Activated T-helper 1 cell treated with anti-CD3 and anti-CD28 coated beads, Interleukin-12 subunit alpha, Interleukin-12 subunit beta, Interleukin-2, Interleukin-4 antibody, amounts not matched to agents 30 ng/mL and 10 ng/mL and 1 ng/mL, durations not matched to agents 14 hours and 24 hours and 36 hours (primary cell): ENCODE measurements around the gene NIPBL. TPM values are rescaled to one million over a fixed set of nuclear protein-coding genes. Genes with fewer than 3 reads are reported as not detected.
"Not testable (repeated sequence)": the region's sequence is repeated elsewhere in the genome, so short reads cannot be mapped to it uniquely, and the experiment has no call there.

Source experiments
- DNase-seq: peaks from one replicate; pipeline ENCODE4 v3.0.0; 2021; ENCODE audit warnings: low spot score
- H3K27ac Mint-ChIP-seq: one replicate; pipeline ENCODE4 v1.8.0; 2021; ENCODE audit warnings: mild to moderate bottlenecking, mixed read lengths
- H3K27me3 Mint-ChIP-seq: one replicate; pipeline ENCODE4 v1.8.0; 2022; ENCODE audit warnings: mild to moderate bottlenecking, moderate library complexity, mixed read lengths; ENCODE audit not compliant: insufficient read depth
- H3K36me3 Mint-ChIP-seq: one replicate; pipeline ENCODE4 v1.8.0; 2021; ENCODE audit warnings: low read depth, mixed read lengths
- H3K4me1 Mint-ChIP-seq: one replicate; pipeline ENCODE4 v1.8.0; 2021; ENCODE audit warnings: low read depth, mixed read lengths
- H3K4me3 Mint-ChIP-seq: one replicate; pipeline ENCODE4 v1.8.0; 2021; ENCODE audit warnings: mild to moderate bottlenecking, moderate library complexity, mixed read lengths
- H3K9me3 Mint-ChIP-seq: one replicate; pipeline ENCODE4 v1.8.0; 2021; ENCODE audit warnings: mixed read lengths
- intact Hi-C: fragments of 100-400 bp; cut with micrococcal nuclease; formaldehyde crosslinking; loops from one replicate; pipeline ENCODE4 v1.15.1; 2024
- total RNA-seq: library from RNA; stranded (reverse); gene quantifications from 2 replicates; pipeline ENCODE4 v1.2.3, GENCODE V29; 2022

The NIPBL gene
- total RNA-seq, 1 donor from 2014 or later, result 59.4 TPM

GRCh38 chr5:37080697-37081096, 204.1 kb downstream of the NIPBL start:
- H3K4me3 Mint-ChIP-seq, result no peak overlapping the region
- H3K9me3 Mint-ChIP-seq, result peaks cover 3% of the 10 kb centered on the region
- no peak for DNase-seq
- no peaks in the 10 kb centered on the region for H3K4me1 Mint-ChIP-seq
- H3K27me3 Mint-ChIP-seq, result no peaks in the 10 kb centered on the region
- intact Hi-C loops, result no loop called here
- H3K27ac Mint-ChIP-seq, result no peak overlapping the region
- H3K36me3 Mint-ChIP-seq, result peaks cover 6% of the 10 kb centered on the region

DNA sequence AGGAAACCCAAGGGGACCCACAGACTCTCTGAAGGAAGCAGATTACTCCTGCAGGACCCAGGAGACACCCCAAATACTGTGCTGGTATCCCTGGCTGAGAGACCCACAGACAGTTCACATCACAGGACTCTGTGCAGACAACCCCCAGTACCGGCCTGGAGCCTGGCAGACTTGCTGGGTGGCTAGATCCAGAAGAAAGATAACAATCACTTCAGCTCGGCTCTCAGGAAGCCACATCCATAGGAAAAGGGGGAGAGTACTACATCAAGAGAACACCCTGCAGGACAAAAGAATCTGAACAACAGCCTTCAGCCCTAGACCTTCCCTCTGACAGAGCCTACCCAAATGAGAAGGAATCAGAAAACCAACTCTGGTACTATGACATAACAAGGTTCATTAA, 206.4 kb downstream of the NIPBL start:
- H3K36me3 Mint-ChIP-seq, intact Hi-C loops, H3K27ac Mint-ChIP-seq, DNase-seq, H3K4me3 Mint-ChIP-seq, H3K9me3 Mint-ChIP-seq, H3K27me3 Mint-ChIP-seq, H3K4me1 Mint-ChIP-seq: not testable (repeated sequence)

GRCh38 chr5:37086026-37086425, 209.5 kb downstream of the NIPBL start:
- DNase-seq, H3K27ac Mint-ChIP-seq, H3K9me3 Mint-ChIP-seq, H3K27me3 Mint-ChIP-seq, intact Hi-C loops, H3K36me3 Mint-ChIP-seq, H3K4me1 Mint-ChIP-seq, H3K4me3 Mint-ChIP-seq: not testable (repeated sequence)

DNA sequence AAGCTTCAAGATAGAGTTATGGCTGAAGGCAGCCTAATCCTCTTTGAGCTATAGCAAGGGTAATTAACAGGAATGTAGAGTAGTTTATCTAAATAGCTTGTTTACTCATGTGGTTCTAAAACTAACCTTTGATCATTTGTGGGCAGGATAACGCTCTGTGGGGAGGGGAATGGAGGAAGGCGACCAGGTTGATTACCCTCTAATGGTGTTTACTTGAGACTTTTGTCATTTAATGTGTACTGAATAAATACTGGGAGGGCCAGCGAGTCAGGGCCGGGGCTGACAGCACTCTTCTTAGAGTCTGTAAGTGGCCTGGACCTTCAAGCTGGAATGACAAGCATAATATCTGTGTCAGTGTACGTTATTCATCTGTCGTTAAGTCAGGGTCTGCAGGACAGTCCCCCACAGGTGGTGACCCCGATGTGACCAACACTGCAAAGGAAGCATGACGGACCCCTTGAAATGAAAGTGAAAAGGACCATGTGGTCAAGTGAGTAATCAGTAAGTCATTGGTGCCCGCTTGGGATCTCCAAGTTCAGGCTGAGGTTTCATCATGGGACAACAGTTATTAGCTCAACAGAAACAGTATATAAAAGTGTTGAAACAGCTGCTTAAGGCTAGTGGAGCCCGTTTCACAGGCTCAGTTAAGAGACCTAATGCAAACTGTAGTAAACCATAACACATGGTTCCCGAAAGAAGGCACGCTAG, 210.1 kb downstream of the NIPBL start:
- peaks cover 7% of the 10 kb centered on the region for H3K9me3 Mint-ChIP-seq
- H3K4me1 Mint-ChIP-seq, result no peaks in the 10 kb centered on the region
- no peak overlapping the region for H3K27ac Mint-ChIP-seq
- no peak for DNase-seq
- no peaks in the 10 kb centered on the region for H3K27me3 Mint-ChIP-seq
- peaks cover 3% of the 10 kb centered on the region for H3K36me3 Mint-ChIP-seq
- H3K4me3 Mint-ChIP-seq, result no peak overlapping the region
- intact Hi-C loops, result no loop called here

DNA sequence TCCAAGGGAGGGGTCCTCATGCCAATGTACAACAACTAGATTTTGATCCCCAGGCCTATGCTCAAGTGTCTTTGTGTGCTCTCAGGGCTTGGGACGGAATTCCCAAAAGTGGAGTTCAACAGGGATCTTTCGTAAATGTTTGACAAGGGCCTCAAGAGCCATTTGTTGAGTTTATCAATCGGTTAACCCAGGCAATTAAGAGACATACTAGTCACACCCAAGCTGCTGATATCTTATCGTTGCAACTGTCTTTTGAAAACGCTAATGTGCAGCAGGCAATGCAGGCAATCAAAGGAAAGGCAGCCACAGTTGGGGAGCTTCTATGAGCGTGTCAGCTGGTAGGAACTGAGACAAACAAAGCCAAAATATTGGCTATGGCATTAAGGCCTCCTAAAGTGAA, 211.4 kb downstream of the NIPBL start:
- peaks cover 7% of the 10 kb centered on the region for H3K9me3 Mint-ChIP-seq
- no peaks in the 10 kb centered on the region for H3K27me3 Mint-ChIP-seq
- H3K27ac Mint-ChIP-seq, result no peak overlapping the region
- no peak for DNase-seq
- intact Hi-C loops, result no loop called here
- no peaks in the 10 kb centered on the region for H3K4me1 Mint-ChIP-seq
- peaks cover 3% of the 10 kb centered on the region for H3K36me3 Mint-ChIP-seq
- no peak overlapping the region for H3K4me3 Mint-ChIP-seq

GRCh38 chr5:37090123-37090726, 213.7 kb downstream of the NIPBL start:
- no peak overlapping the region for H3K27ac Mint-ChIP-seq
- intact Hi-C loops, result no loop called here
- no peak overlapping the region for H3K4me3 Mint-ChIP-seq
- no peaks in the 10 kb centered on the region for H3K27me3 Mint-ChIP-seq
- peaks cover 5% of the 10 kb centered on the region for H3K36me3 Mint-ChIP-seq
- no peaks in the 10 kb centered on the region for H3K4me1 Mint-ChIP-seq
- peaks cover 10% of the 10 kb centered on the region for H3K9me3 Mint-ChIP-seq
- DNase-seq, result no peak

DNA sequence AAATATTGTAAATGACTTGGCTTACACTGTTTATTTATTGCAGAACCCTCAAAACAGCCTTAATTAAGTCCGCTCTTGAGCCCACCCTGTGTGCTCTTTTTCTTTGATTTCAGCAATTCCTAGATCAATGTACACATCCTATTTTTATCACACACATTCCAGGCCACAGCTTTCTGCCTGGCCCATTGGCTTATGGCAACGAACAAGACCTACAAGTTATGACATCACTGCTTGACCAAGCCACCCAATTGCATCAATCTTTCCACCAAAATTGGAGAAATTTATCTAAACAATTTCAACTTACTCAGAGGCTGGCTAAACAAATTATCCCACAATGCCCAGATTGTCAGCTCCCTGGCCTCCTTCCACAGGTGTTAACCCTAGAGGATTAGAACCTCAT, 214.2 kb downstream of the NIPBL start:
- Mint-ChIP-seq H3K4me1 (no peaks in the 10 kb centered on the region), H3K27ac (no peak overlapping the region), H3K27me3 (no peaks in the 10 kb centered on the region), H3K4me3 (no peak overlapping the region), H3K9me3 (peaks cover 10% of the 10 kb centered on the region), H3K36me3 (peaks cover 5% of the 10 kb centered on the region)
- DNase-seq, result no peak
- intact Hi-C loops, result no loop called here

DNA sequence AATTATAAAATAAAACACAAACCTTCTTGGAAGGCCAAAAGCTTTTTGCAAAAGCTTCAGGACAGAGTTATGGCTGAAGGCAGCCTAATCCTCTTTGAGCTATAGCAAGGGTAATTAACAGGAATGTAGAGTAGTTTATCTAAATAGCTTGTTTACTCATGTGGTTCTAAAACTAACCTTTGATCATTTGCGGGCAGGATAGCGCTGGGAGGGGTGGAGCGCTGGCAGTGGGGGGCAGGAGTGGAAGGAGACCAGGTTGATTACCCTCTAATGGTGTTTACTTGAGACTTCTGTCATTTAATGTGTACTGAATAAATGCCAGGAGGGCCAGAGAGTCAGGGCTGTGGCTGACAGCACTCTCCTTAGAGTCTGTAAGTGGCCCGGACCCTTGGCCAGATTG, 217.2 kb downstream of the NIPBL start:
- Mint-ChIP-seq H3K9me3 (peaks cover 29% of the 10 kb centered on the region), H3K36me3 (peaks cover 17% of the 10 kb centered on the region)
- intact Hi-C loops, H3K27me3 Mint-ChIP-seq, DNase-seq, H3K27ac Mint-ChIP-seq, H3K4me3 Mint-ChIP-seq, H3K4me1 Mint-ChIP-seq: not testable (repeated sequence)

DNA sequence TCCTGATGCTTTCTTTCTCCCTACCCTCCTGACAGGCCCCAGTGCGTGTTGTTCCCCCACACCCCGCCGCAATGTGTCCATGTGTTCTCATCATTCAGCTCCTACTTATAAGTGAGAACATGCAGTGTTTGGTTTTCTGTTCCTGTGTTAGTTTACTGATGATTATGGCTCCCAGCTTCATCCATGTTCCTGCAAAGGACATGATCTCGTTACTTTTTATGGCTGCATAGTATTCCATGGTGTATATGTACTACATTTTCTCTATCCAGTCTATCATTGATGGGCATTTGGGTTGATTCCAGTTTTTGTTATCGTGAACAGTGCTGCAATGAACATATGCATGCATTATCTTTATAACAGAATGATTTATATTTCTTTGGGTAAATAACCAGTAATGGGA, 222.7 kb downstream of the NIPBL start:
- H3K9me3 Mint-ChIP-seq, result peaks cover 68% of the 10 kb centered on the region
- H3K27ac Mint-ChIP-seq, H3K27me3 Mint-ChIP-seq, DNase-seq, H3K4me3 Mint-ChIP-seq, intact Hi-C loops: not testable (repeated sequence)
- H3K4me1 Mint-ChIP-seq, result peaks cover 12% of the 10 kb centered on the region
- peaks cover 29% of the 10 kb centered on the region for H3K36me3 Mint-ChIP-seq

DNA sequence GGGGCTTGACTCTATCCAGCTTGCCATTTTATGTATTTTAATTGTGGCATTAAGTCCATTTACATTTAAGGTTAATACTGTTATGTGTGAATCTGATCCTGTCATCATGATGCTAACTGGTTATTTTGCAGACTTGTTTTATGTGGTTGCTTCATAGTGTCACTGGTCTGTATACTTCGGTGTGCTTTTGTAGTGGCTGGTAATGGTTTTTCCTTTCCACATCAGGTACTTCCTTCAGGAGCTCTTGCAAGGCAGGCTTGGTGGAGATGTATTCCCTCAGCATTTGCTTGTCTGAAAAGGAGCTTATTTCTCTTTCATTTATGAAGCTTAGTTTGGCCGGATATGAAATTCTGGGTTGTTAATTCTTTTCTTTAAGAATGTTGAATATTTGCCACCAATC, 226.7 kb downstream of the NIPBL start:
- Mint-ChIP-seq H3K36me3 (peaks cover 32% of the 10 kb centered on the region), H3K4me1 (peaks cover 12% of the 10 kb centered on the region), H3K27ac (no peak overlapping the region), H3K27me3 (no peaks in the 10 kb centered on the region), H3K4me3 (no peak overlapping the region), H3K9me3 (peaks cover 44% of the 10 kb centered on the region)
- intact Hi-C loops, result no loop called here
- no peak for DNase-seq

DNA sequence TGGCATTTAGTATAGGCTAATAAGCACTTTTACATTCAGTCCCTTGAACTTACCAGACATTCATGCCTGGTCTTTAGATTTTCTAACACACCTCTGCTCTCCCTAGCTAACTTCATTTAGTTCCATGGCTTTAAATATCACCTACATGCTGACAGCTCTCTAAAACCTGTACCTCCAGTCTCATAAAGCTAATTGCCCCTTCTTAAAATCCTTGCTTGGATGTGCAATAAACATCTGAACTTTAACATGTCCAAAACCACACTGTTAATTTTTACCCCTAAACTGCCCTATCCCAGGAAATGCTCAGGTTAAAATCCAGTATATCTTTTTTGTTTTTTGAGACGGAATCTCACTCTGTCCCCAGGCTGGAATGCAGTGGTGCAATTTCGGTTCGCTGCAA, 232.8 kb downstream of the NIPBL start:
- Mint-ChIP-seq H3K36me3 (peaks cover 40% of the 10 kb centered on the region), H3K4me3 (no peak overlapping the region), H3K4me1 (peaks cover 42% of the 10 kb centered on the region)

GRCh38 chr5:37110135-37110534, 233.6 kb downstream of the NIPBL start:
- peaks cover 42% of the 10 kb centered on the region for H3K4me1 Mint-ChIP-seq
- H3K27me3 Mint-ChIP-seq, result no peaks in the 10 kb centered on the region
- DNase-seq, result no peak
- peak overlapping the region; percentile 28 for H3K27ac Mint-ChIP-seq
- peaks cover 39% of the 10 kb centered on the region for H3K36me3 Mint-ChIP-seq
- peak overlapping the region; percentile 1 for H3K4me3 Mint-ChIP-seq
- intact Hi-C loops, result loop anchor here (2.0 to 5.0 kb wide), 3 partner anchors 102 to 627 kb away; partner anchors contain the start of gene NUP155
- H3K9me3 Mint-ChIP-seq, result peaks cover 16% of the 10 kb centered on the region

More for the DNA sequence above, 232.8 kb downstream of the NIPBL start:
- DNase-seq, result no peak
- Mint-ChIP-seq H3K27ac (no peak overlapping the region), H3K9me3 (peaks cover 16% of the 10 kb centered on the region), H3K27me3 (no peaks in the 10 kb centered on the region)
- intact Hi-C loops, result no loop called here
